Measurements from ENCODE around the gene CD40.

CD40 gene

GRCh38 chr20:46158476-46158987 is 40.4 kb downstream of the CD40 start:
- in situ Hi-C loops (cut with HindIII; ENCODE audit: low sequenced_read_pairs), result no loop called here
- no peak overlapping the region for H3K4me3 ChIP-seq (ENCODE audit: low read depth, low read length)
- no peak for TF ChIP-seq CTCF (IDR thresholded peaks at IDR 0.05; ENCODE audit: low read depth, low read length, missing control alignments)
- no peak for DNase-seq (ENCODE audit: low read depth)

GRCh38 chr20:46159101-46159897 is 41.2 kb downstream of the CD40 start:
- in situ Hi-C loops (cut with HindIII; ENCODE audit: low sequenced_read_pairs), result no loop called here
- no peak overlapping the region for H3K4me3 ChIP-seq (ENCODE audit: low read depth, low read length)
- DNase-seq (ENCODE audit: low read depth), result no peak
- no peak for TF ChIP-seq CTCF (IDR thresholded peaks at IDR 0.05; ENCODE audit: low read depth, low read length, missing control alignments)

- no peak for TF ChIP-seq CTCF (IDR thresholded peaks at IDR 0.05; ENCODE audit: low read depth, low read length, missing control alignments)
- H3K4me3 ChIP-seq (ENCODE audit: low read depth, low read length), result no peak overlapping the region
- in situ Hi-C loops (cut with HindIII; ENCODE audit: low sequenced_read_pairs), result no loop called here
- no peak for DNase-seq (ENCODE audit: low read depth)
Observed at GRCh38 chr20:46160661-46161060, 42.5 kb downstream of the CD40 start.

- TF ChIP-seq CTCF (IDR thresholded peaks at IDR 0.05; ENCODE audit: low read depth, low read length, missing control alignments), result no peak
- in situ Hi-C loops (cut with HindIII; ENCODE audit: low sequenced_read_pairs), result no loop called here
Observed at GRCh38 chr20:46161921-46162320, 43.8 kb downstream of the CD40 start.

GRCh38 chr20:46164254-46164653 is 46.1 kb downstream of the CD40 start:
- in situ Hi-C loops (cut with HindIII; ENCODE audit: low sequenced_read_pairs), result no loop called here
- no peak for DNase-seq (ENCODE audit: low read depth)
- H3K4me3 ChIP-seq (ENCODE audit: low read depth, low read length), result no peak overlapping the region
- no peak for TF ChIP-seq CTCF (IDR thresholded peaks at IDR 0.05; ENCODE audit: low read depth, low read length, missing control alignments)

More at GRCh38 chr20:46161921-46162320, 43.8 kb downstream of the CD40 start:
- no peak overlapping the region for H3K4me3 ChIP-seq (ENCODE audit: low read depth, low read length)
- DNase-seq (ENCODE audit: low read depth), result no peak

- no peak for DNase-seq (ENCODE audit: low read depth)
- H3K4me3 ChIP-seq (ENCODE audit: low read depth, low read length), result no peak overlapping the region
- no peak for TF ChIP-seq CTCF (IDR thresholded peaks at IDR 0.05; ENCODE audit: low read depth, low read length, missing control alignments)
- in situ Hi-C loops (cut with HindIII; ENCODE audit: low sequenced_read_pairs), result no loop called here
Observed at GRCh38 chr20:46167080-46167479, 49.0 kb downstream of the CD40 start.

Data from astrocyte of the cerebellum (primary cell).